ENCODE data around the gene EMC1. TPM values are rescaled to one million over a fixed set of nuclear protein-coding genes. Genes with fewer than 3 reads are reported as not detected.

Gene EMC1
- total RNA-seq, 1 donor = 90.2 TPM

GRCh38 chr1:19204446-19205266 lies 46.7 kb downstream of the EMC1 start:
- no peak for DNase-seq (ENCODE audit: low read depth)
- TF ChIP-seq, protein P1, sequence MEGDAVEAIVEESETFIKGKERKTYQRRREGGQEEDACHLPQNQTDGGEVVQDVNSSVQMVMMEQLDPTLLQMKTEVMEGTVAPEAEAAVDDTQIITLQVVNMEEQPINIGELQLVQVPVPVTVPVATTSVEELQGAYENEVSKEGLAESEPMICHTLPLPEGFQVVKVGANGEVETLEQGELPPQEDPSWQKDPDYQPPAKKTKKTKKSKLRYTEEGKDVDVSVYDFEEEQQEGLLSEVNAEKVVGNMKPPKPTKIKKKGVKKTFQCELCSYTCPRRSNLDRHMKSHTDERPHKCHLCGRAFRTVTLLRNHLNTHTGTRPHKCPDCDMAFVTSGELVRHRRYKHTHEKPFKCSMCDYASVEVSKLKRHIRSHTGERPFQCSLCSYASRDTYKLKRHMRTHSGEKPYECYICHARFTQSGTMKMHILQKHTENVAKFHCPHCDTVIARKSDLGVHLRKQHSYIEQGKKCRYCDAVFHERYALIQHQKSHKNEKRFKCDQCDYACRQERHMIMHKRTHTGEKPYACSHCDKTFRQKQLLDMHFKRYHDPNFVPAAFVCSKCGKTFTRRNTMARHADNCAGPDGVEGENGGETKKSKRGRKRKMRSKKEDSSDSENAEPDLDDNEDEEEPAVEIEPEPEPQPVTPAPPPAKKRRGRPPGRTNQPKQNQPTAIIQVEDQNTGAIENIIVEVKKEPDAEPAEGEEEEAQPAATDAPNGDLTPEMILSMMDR (IDR thresholded peaks at IDR 0.05; ENCODE audit: insufficient read depth, low read depth, low read length) = no peak
- no peak overlapping the region for H3K4me3 ChIP-seq (ENCODE audit: low read depth, low read length)

DNA sequence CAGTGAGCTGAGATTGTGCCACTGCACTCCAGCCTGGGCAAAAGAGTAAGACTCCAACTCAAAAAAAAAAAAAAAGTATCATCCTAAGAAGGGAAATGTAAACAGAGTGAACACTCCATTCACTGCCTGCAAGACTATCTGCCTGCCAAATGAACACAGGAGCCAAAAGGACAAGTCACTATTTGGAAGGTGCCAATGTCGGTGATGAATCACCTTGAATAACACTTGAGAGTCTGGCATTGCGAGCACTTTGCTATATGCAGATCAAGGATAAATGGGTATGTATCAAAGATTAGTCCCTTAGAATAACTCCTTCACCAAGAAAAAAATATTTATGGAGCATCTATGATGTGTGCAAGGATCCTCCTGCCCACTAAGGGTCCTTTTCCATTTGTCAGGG lies 47.9 kb downstream of the EMC1 start:
- H3K4me3 ChIP-seq (ENCODE audit: low read depth, low read length) = no peak overlapping the region
- TF ChIP-seq, protein P1 (IDR thresholded peaks at IDR 0.05; ENCODE audit: insufficient read depth, low read depth, low read length) = no peak
- DNase-seq (ENCODE audit: low read depth) = no peak

DNA sequence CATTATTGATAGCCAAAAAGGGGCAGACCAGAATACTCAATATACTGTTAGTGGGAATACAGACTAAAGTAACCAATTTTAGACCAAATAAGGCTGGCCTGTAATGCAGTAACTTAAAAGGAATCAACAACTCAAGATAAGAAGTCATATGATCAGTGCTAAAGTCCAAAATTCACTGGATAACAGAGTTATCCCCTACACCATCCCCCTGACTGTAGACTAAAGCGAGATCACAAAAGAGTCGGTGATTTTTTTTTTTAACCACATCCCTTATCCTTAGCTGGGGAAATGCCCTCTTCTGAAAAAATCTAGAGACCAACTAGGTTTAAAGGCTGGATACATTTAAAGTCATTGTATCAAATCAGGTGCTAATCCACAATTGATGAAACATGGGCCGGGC lies 48.9 kb downstream of the EMC1 start:
- TF ChIP-seq, protein P1 (IDR thresholded peaks at IDR 0.05; ENCODE audit: insufficient read depth, low read depth, low read length) = no peak
- no peak for DNase-seq (ENCODE audit: low read depth)
- H3K4me3 ChIP-seq (ENCODE audit: low read depth, low read length) = no peak overlapping the region

GRCh38 chr1:19199969-19200604 lies 51.2 kb downstream of the EMC1 start:
- TF ChIP-seq, protein P1 (IDR thresholded peaks at IDR 0.05; ENCODE audit: insufficient read depth, low read depth, low read length) = no peak
- DNase-seq (ENCODE audit: low read depth) = no peak
- H3K4me3 ChIP-seq (ENCODE audit: low read depth, low read length) = no peak overlapping the region

GRCh38 chr1:19199329-19199968 lies 51.9 kb downstream of the EMC1 start:
- H3K4me3 ChIP-seq (ENCODE audit: low read depth, low read length) = no peak overlapping the region
- no peak for DNase-seq (ENCODE audit: low read depth)
- TF ChIP-seq, protein P1 (IDR thresholded peaks at IDR 0.05; ENCODE audit: insufficient read depth, low read depth, low read length) = no peak

DNA sequence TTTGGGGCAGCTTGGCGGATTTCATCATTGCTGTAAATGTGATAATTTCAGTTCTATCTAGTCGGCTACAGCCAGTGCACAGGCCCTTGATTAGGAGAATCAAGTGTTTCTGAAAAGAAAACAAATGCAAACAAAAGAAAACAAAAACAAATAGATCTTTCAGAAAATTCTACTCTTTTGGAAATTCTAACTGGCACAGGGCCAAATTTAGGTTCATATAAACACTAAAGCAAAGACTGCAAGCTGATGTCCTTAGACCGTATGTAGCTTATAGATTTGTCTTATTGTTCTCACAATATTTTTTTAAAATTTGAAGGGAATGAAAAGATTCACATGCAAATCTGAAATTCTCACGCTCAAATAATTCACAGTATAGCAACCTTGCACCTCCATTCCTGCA lies 52.5 kb downstream of the EMC1 start:
- DNase-seq (ENCODE audit: low read depth) = no peak
- TF ChIP-seq, protein P1 (IDR thresholded peaks at IDR 0.05; ENCODE audit: insufficient read depth, low read depth, low read length) = no peak
- no peak overlapping the region for H3K4me3 ChIP-seq (ENCODE audit: low read depth, low read length)

All from fibroblast of villous mesenchyme (primary cell).